ENCODE data around the gene ME1.

DNA sequence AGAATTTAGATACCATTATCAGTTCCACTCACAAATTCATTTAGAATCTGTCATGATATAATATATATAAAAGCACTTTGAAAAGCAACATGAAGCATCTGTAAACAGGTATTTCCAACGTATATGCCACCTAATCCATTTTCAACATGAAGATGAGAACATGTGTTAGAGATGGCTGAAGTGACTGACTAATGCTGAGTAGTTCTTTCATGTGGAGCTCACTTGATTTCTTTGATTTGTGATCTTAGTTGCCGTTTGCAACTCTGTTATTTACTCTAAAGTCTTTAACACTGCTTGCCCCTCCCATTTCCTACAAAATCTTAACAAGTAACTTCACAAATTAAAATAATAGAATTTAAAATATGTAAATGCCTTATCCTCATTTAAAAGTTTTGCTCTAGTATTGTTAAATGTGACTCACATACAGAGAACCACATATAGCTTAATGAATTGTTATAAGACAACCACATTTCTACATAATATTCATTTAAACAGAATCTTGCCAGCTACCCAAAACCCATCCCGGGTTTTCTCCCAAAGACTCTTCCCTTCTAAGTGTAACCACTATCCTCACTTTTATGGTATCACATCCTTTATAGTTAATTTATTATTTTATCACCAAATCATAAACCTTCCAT lies 78.3 kb downstream of the ME1 start:
- TF ChIP-seq RHOXF2B (CRISPR knock-in tag; conservative IDR thresholded peaks at IDR 0.05) (no peak), ZNF41 (CRISPR knock-in tag; conservative IDR thresholded peaks at IDR 0.05) (no peak), ZFP1 (CRISPR knock-in tag; IDR thresholded peaks at IDR 0.05) (no peak), KAT2B (IDR thresholded peaks at IDR 0.05; ENCODE audit: low read depth, low read length) (no peak)

Measured in K562 (cell line).